B cell (primary cell): ENCODE measurements around the gene NBDY. TPM values are rescaled to one million over a fixed set of nuclear protein-coding genes. Genes with fewer than 3 reads are reported as not detected.

Experiments
- ATAC-seq: fragments of 200-7000 bp; cut with Tn5 transposase; one replicate; pipeline ENCODE4 v1.10.0; 2021; ENCODE audit warnings: low read depth, mild to moderate bottlenecking, moderate number of reproducible peaks, moderate library complexity
- CTCF ChIA-PET: fragments of 350-600 bp; sonication (Branson Sonifier 250); formaldehyde crosslinking; loops from one replicate; lab custom pipeline; 2021; ENCODE audit warnings: antibody characterized with exemption, inconsistent platforms; lab: Charles Lee
- POLR2A ChIA-PET: fragments of 350-600 bp; sonication (Branson Sonifier 250); formaldehyde crosslinking; loops from one replicate; lab custom pipeline; 2021; ENCODE audit warnings: antibody characterized with exemption; lab: Charles Lee
- DNase-seq: peaks from one replicate; pipeline ENCODE4 v3.0.0; 2013
- H2AFZ ChIP-seq: 2 replicates; pipeline ENCODE4 v1.6.1; 2012; ENCODE audit warnings: mild to moderate bottlenecking, low read depth, low read length; ENCODE audit not compliant: insufficient read depth, poor library complexity, severe bottlenecking
- H3K27ac ChIP-seq, 2 donors: 1 replicate in 1 of 2; 2 replicates in 1 of 2; pipeline ENCODE4 v1.5.1; 2012 to 2013; ENCODE audit warnings: low read length in 2 of 2, mild to moderate bottlenecking in 2 of 2, moderate library complexity in 1 of 2
- H3K27me3 ChIP-seq, 4 experiments: fragments of 200-600 bp in 1 of 4; sonication (generic) in 1 of 4; replicated peaks in 1 of 4; 1 replicate in 2 of 4; 2 replicates in 2 of 4; pipeline versions ENCODE4 v1.6.1 to v1.7.0; 2013 to 2016; ENCODE audit warnings: low read length in 3 of 4, mild to moderate bottlenecking in 2 of 4, mixed read lengths in 1 of 4, moderate library complexity in 1 of 4; ENCODE audit not compliant: insufficient read depth in 4 of 4, control insufficient read depth in 3 of 4; ENCODE audit errors: control extremely low read depth in 1 of 4
- H3K36me3 ChIP-seq, 2 experiments: replicated peaks in 1 of 2; 1 replicate in 1 of 2; 2 replicates in 1 of 2; pipeline versions ENCODE4 v1.6.1 to v1.7.1; 2013; ENCODE audit warnings: low read length in 1 of 2; ENCODE audit not compliant: insufficient read depth in 2 of 2, control insufficient read depth in 1 of 2; ENCODE audit errors: control extremely low read depth in 1 of 2, extremely low read depth in 1 of 2
- H3K4me1 ChIP-seq, 2 donors: fragments of 200-600 bp in 1 of 2; sonication (generic) in 1 of 2; 1 replicate in 1 of 2; 2 replicates in 1 of 2; pipeline versions ENCODE4 v1.5.1 to v1.6.1; 2013 to 2017; ENCODE audit warnings: low read length in 2 of 2; ENCODE audit not compliant: control insufficient read depth in 2 of 2, insufficient read depth in 2 of 2
- H3K4me2 ChIP-seq: replicated peaks from 2 replicates; pipeline ENCODE3; 2012; ENCODE audit warnings: mild to moderate bottlenecking, low read depth, low read length; ENCODE audit not compliant: poor library complexity, severe bottlenecking
- H3K4me3 ChIP-seq, 5 experiments: fragments of 200-600 bp in 1 of 5; sonication (generic) in 1 of 5; 1 replicate in 3 of 5; 2 replicates in 2 of 5; pipeline versions ENCODE4 v1.5.1 to v1.7.0; 2011 to 2016; ENCODE audit warnings: low read length in 4 of 5, mild to moderate bottlenecking in 4 of 5, low read depth in 2 of 5, control low read depth in 1 of 5, moderate library complexity in 1 of 5; ENCODE audit not compliant: insufficient read depth in 1 of 5; ENCODE audit errors: control extremely low read depth in 1 of 5, extremely low read depth in 1 of 5
- H3K79me2 ChIP-seq: fragments of 200-600 bp; sonication (generic); one replicate; pipeline ENCODE4 v1.6.0; 2016; ENCODE audit warnings: low read length; ENCODE audit not compliant: control insufficient read depth, insufficient read depth
- H3K9ac ChIP-seq: fragments of 200-600 bp; sonication (generic); 2 replicates; pipeline ENCODE4 v1.6.1; 2017; ENCODE audit warnings: mild to moderate bottlenecking, low read length, moderate library complexity
- H3K9me3 ChIP-seq, 3 donors: one replicate each; pipeline versions ENCODE4 v1.6.1 to v1.7.1; 2013; ENCODE audit warnings: low read length in 2 of 3; ENCODE audit not compliant: control insufficient read depth in 2 of 3, insufficient read depth in 1 of 3; ENCODE audit errors: control extremely low read depth in 1 of 3
- H4K20me1 ChIP-seq: 2 replicates; pipeline ENCODE4 v1.6.0; 2012; ENCODE audit warnings: mild to moderate bottlenecking, low read length; ENCODE audit not compliant: insufficient read depth, control insufficient read depth, poor library complexity, severe bottlenecking
- H3K27ac Mint-ChIP-seq: one replicate; pipeline ENCODE4 v1.8.0; 2021; ENCODE audit warnings: mixed read lengths
- H3K27me3 Mint-ChIP-seq: one replicate; pipeline ENCODE4 v1.8.0; 2021; ENCODE audit warnings: mixed read lengths
- H3K4me1 Mint-ChIP-seq: one replicate; pipeline ENCODE4 v1.8.0; 2021; ENCODE audit warnings: mixed read lengths
- H3K4me3 Mint-ChIP-seq: one replicate; pipeline ENCODE4 v1.8.0; 2021; ENCODE audit warnings: mixed read lengths
- H3K9me3 Mint-ChIP-seq: one replicate; pipeline ENCODE4 v1.8.0; 2022; ENCODE audit warnings: mixed read lengths; ENCODE audit not compliant: insufficient read depth
- EZH2 ChIP-seq: IDR thresholded peaks from 2 replicates; pipeline ENCODE4 v1.6.1; 2012; ENCODE audit warnings: borderline replicate concordance, low read depth, mild to moderate bottlenecking, moderate library complexity, low read length; ENCODE audit not compliant: insufficient read depth, poor library complexity, severe bottlenecking
- WGBS: methylation state at CpG from one replicate; pipeline ENCODE4 v1.1.5; 2013; ENCODE audit warnings: missing lambda C conversion rate; ENCODE audit not compliant: insufficient coverage; 5-methylcytosine and 5-hydroxymethylcytosine counted together
- intact Hi-C: fragments of 100-400 bp; cut with micrococcal nuclease; formaldehyde crosslinking; loops from one replicate; pipeline ENCODE4 v1.10.0; 2022
- polyA plus RNA-seq: library from polyadenylated mRNA; depleted of rRNA; stranded (reverse); fragments of >200 nt; gene quantifications from 2 replicates; pipeline ENCODE4 v1.2.3, GENCODE V29; 2012
- total RNA-seq, 2 donors: library from RNA; stranded (reverse); fragments of 120-200 nt in 1 of 2; gene quantifications; 1 replicate in 1 of 2; 2 replicates in 1 of 2; pipeline versions ENCODE4 v1.2.3 to v1.2.4, GENCODE V29; 2013 to 2022
- TF ChIP-seq, protein P1 (sequence below): fragments of 200-600 bp; IDR thresholded peaks from one replicate; pipeline ENCODE4 v1.8.0; 2022; ENCODE audit warnings: antibody characterized with exemption, mild to moderate bottlenecking

The NBDY gene
- total and polyA plus RNA-seq, 2 donors (not counting 1 experiment from before 2014, with no cell fraction given) = 26.7 to 36.5 TPM

DNA sequence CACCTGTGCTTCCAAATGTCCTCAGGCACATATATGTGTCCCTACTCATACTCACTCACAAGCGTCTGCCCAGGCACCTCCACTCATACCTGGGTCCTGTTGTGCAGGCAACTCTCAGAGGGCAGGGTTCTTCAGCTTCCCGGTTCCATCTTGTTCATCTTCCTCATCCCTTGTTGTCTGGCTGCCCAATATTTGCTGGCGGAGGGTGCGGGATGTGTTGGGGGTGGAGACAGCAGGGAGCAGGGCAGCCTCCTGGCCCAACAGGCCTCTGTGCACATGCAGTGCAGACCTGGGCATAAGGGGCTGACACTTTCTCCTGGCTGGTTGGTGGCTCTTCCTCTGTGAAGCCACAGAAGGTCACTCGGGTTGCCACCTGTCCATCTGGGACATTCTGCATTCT is 32.1 kb downstream of the NBDY start:
- ChIA-PET CTCF (no interaction called here), POLR2A (no interaction called here)
- H2AFZ ChIP-seq = no peak overlapping the region
- no peak overlapping the region for H3K4me2 ChIP-seq
- H4K20me1 ChIP-seq = no peaks in the 10 kb centered on the region
- DNase-seq (no peak), ATAC-seq (no peak)
- TF ChIP-seq EZH2 = no peak
- TF ChIP-seq, protein P1, sequence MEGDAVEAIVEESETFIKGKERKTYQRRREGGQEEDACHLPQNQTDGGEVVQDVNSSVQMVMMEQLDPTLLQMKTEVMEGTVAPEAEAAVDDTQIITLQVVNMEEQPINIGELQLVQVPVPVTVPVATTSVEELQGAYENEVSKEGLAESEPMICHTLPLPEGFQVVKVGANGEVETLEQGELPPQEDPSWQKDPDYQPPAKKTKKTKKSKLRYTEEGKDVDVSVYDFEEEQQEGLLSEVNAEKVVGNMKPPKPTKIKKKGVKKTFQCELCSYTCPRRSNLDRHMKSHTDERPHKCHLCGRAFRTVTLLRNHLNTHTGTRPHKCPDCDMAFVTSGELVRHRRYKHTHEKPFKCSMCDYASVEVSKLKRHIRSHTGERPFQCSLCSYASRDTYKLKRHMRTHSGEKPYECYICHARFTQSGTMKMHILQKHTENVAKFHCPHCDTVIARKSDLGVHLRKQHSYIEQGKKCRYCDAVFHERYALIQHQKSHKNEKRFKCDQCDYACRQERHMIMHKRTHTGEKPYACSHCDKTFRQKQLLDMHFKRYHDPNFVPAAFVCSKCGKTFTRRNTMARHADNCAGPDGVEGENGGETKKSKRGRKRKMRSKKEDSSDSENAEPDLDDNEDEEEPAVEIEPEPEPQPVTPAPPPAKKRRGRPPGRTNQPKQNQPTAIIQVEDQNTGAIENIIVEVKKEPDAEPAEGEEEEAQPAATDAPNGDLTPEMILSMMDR = no peak
- Mint-ChIP-seq H3K9me3 (no peaks in the 10 kb centered on the region), H3K27me3 (no peaks in the 10 kb centered on the region), H3K4me3 (no peak overlapping the region), H3K4me1 (peaks cover 57% of the 10 kb centered on the region), H3K27ac (peak overlapping the region; percentile 53)
- H3K4me3 ChIP-seq = no peak overlapping the region
- H3K27ac ChIP-seq = peak overlapping the region in 1 of 2 donors; percentile 4
- H3K27me3 ChIP-seq = no peaks in the 10 kb centered on the region
- intact Hi-C loops = no loop called here
- H3K4me1 ChIP-seq = peaks cover 56% of the 10 kb centered on the region in 2 donors
- no peaks in the 10 kb centered on the region for H3K36me3 ChIP-seq
- H3K79me2 ChIP-seq = peaks cover 14% of the 10 kb centered on the region
- H3K9ac ChIP-seq = no peak overlapping the region
- no CpG with 5 or more reads among the region's 5 CpGs for WGBS
- H3K9me3 ChIP-seq = no peaks in the 10 kb centered on the region

DNA sequence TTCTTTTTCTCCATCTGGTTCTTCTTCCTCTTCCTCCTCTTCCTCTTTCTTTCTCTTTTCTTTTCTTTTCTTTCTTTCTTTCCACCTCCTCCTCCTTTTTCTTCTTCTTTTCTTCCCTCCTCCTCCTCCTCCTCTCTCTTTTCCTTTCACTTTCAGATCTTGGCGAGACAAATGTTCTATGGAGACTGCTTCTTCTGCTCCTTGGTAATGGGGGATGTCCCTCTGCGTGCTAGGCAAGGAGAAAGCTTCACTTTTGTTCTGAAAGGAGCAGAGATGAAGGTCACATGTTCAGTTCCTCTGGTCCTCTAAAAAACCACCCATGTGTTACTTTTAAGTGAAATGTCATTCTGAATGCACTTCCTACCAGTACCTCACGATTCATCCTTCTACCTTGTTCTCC is 33.2 kb downstream of the NBDY start:
- ChIA-PET CTCF (interaction anchor here (0.7 to 1.0 kb wide), 2 partner anchors 216 to 1153 kb away, joined by 3 to 4 read pairs; no protein-coding TSS in a partner anchor), POLR2A (no interaction called here)
- Histone ChIP-seq H3K4me1 (peaks cover 56% of the 10 kb centered on the region in 2 donors), H3K9me3 (no peaks in the 10 kb centered on the region), H3K27ac (peak overlapping the region; percentile 52 to 99), H3K9ac (peak overlapping the region; percentile 39), H2AFZ (peak overlapping the region; percentile 30), H4K20me1 (no peaks in the 10 kb centered on the region), H3K79me2 (peaks cover 25% of the 10 kb centered on the region), H3K4me2 (peak overlapping the region; percentile 82), H3K4me3 (peak overlapping the region in 2 of 5 experiments; percentile 15 to 33), H3K36me3 (no peaks in the 10 kb centered on the region), H3K27me3 (no peaks in the 10 kb centered on the region)
- Mint-ChIP-seq H3K4me1 (peaks cover 53% of the 10 kb centered on the region), H3K9me3 (no peaks in the 10 kb centered on the region), H3K4me3 (peak overlapping the region; percentile 69), H3K27ac (peak overlapping the region; percentile 86), H3K27me3 (no peaks in the 10 kb centered on the region)
- ATAC-seq (no peak), DNase-seq (peak; percentile 18)
- intact Hi-C loops = no loop called here
- TF ChIP-seq EZH2 = no peak
- TF ChIP-seq, protein P1 = no peak
- WGBS = 0% methylated on average over 1 of the region's 3 CpGs
